Fibroblast of lung (primary cell): ENCODE measurements around the gene TNKS1BP1. TPM values are rescaled to one million over a fixed set of nuclear protein-coding genes. Genes with fewer than 3 reads are reported as not detected.

Source experiments
- DNase-seq, 2 donors: peaks; one replicate each; pipeline versions ENCODE4 v3.0.0 to v3.0.0-alpha.2; 2010; ENCODE audit warnings: low read depth in 2 of 2
- H2AFZ ChIP-seq: 2 replicates; pipeline ENCODE4 v1.5.1; 2012; ENCODE audit warnings: low read length, control low read depth, inconsistent platforms
- H3K27ac ChIP-seq: 2 replicates; pipeline ENCODE4 v1.5.1; 2011; ENCODE audit warnings: low read length, control low read depth; ENCODE audit not compliant: insufficient read depth
- H3K27me3 ChIP-seq: 2 replicates; pipeline ENCODE4 v1.5.1; 2011; ENCODE audit warnings: mild to moderate bottlenecking, low read length; ENCODE audit not compliant: control insufficient read depth, insufficient read depth
- H3K36me3 ChIP-seq: 2 replicates; pipeline ENCODE4 v1.5.1; 2011; ENCODE audit warnings: low read length; ENCODE audit not compliant: control insufficient read depth, insufficient read depth
- H3K4me1 ChIP-seq: 2 replicates; pipeline ENCODE4 v1.5.1; 2011; ENCODE audit warnings: low read length; ENCODE audit not compliant: control insufficient read depth, insufficient read depth; ENCODE audit errors: extremely low read depth
- H3K4me2 ChIP-seq: 2 replicates; pipeline ENCODE4 v1.5.1; 2011; ENCODE audit warnings: low read length, control low read depth; ENCODE audit not compliant: insufficient read depth; ENCODE audit errors: extremely low read depth
- H3K4me3 ChIP-seq, 4 experiments: fragments of 200-600 bp in 1 of 4; sonication (generic) in 1 of 4; replicated peaks in 1 of 4; 2 replicates each; pipeline ENCODE4 v1.5.1; 2011 to 2016; ENCODE audit warnings: low read length in 4 of 4, low read depth in 3 of 4, mild to moderate bottlenecking in 3 of 4, control low read depth in 2 of 4, inconsistent platforms in 1 of 4, mixed read lengths in 1 of 4; ENCODE audit not compliant: insufficient read depth in 1 of 4; ENCODE audit errors: control extremely low read depth in 1 of 4
- H3K79me2 ChIP-seq: 2 replicates; pipeline ENCODE4 v1.5.1; 2012; ENCODE audit warnings: mild to moderate bottlenecking, low read length, inconsistent platforms; ENCODE audit not compliant: control insufficient read depth, insufficient read depth
- H3K9ac ChIP-seq: 2 replicates; pipeline ENCODE4 v1.5.1; 2011; ENCODE audit warnings: mild to moderate bottlenecking, low read length, control low read depth; ENCODE audit not compliant: insufficient read depth
- H3K9me3 ChIP-seq: 2 replicates; pipeline ENCODE4 v1.5.1; 2012; ENCODE audit warnings: low read depth, low read length; ENCODE audit not compliant: control insufficient read depth, insufficient read depth
- H4K20me1 ChIP-seq: 2 replicates; pipeline ENCODE4 v1.5.1; 2011; ENCODE audit warnings: low read length; ENCODE audit not compliant: control insufficient read depth, insufficient read depth; ENCODE audit errors: extremely low read depth
- CTCF ChIP-seq, 2 donors: IDR thresholded peaks in 1 of 2; conservative IDR thresholded peaks in 1 of 2; 1 replicate in 1 of 2; 2 replicates in 1 of 2; pipeline ENCODE4 v1.5.1; 2011 to 2012; ENCODE audit warnings: low read length in 2 of 2, control low read depth in 1 of 2, inconsistent platforms in 1 of 2, low read depth in 1 of 2, mild to moderate bottlenecking in 1 of 2
- EZH2 ChIP-seq: IDR thresholded peaks from 2 replicates; pipeline ENCODE4 v1.5.1; 2012; ENCODE audit warnings: low read length, control low read depth, mild to moderate bottlenecking; ENCODE audit errors: missing control alignments
- polyA plus RNA-seq, 2 donors: library from polyadenylated mRNA; depleted of rRNA in 1 of 2; stranded (reverse) in 1 of 2; unstranded in 1 of 2; fragments of >200 nt; gene quantifications; 2 replicates each; pipeline ENCODE4 v1.2.1, GENCODE V29; 2011 to 2012; ENCODE audit warnings: missing spikeins in 1 of 2
- total RNA-seq: library from RNA; depleted of rRNA; stranded (reverse); fragments of >200 nt; gene quantifications from 2 replicates; pipeline ENCODE4 v1.2.1, GENCODE V29; 2014

The TNKS1BP1 gene
- total and polyA plus RNA-seq, 2 donors (not counting 1 experiment from before 2014, with no cell fraction given): 70.2 to 111 TPM

GRCh38 chr11:57307666-57308270 lies 17.0 kb downstream of the TNKS1BP1 start:
- Histone ChIP-seq H3K36me3 (peaks cover 28% of the 10 kb centered on the region), H4K20me1 (no peaks in the 10 kb centered on the region), H3K27me3 (no peaks in the 10 kb centered on the region), H3K9ac (no peak overlapping the region), H3K79me2 (peaks cover 69% of the 10 kb centered on the region), H3K9me3 (no peaks in the 10 kb centered on the region), H3K4me1 (peaks cover 37% of the 10 kb centered on the region), H2AFZ (no peak overlapping the region), H3K4me2 (no peak overlapping the region), H3K27ac (no peak overlapping the region), H3K4me3 (peak overlapping the region in 1 of 4 experiments; percentile 27)
- no peak for DNase-seq
- TF ChIP-seq CTCF (conservative IDR thresholded peaks at IDR 0.05 in 1 of 2, IDR thresholded peaks at IDR 0.05 in 1 of 2; ENCODE audit: low read depth in 1 of 2, low read length in 2 of 2): no peak
- no peak for TF ChIP-seq EZH2

GRCh38 chr11:57306940-57307565 lies 17.7 kb downstream of the TNKS1BP1 start:
- Histone ChIP-seq H3K36me3 (peaks cover 34% of the 10 kb centered on the region), H3K9ac (no peak overlapping the region), H3K27me3 (no peaks in the 10 kb centered on the region), H2AFZ (no peak overlapping the region), H3K9me3 (no peaks in the 10 kb centered on the region), H3K27ac (no peak overlapping the region), H3K79me2 (peaks cover 69% of the 10 kb centered on the region), H3K4me1 (peaks cover 31% of the 10 kb centered on the region), H4K20me1 (no peaks in the 10 kb centered on the region), H3K4me3 (peak overlapping the region in 1 of 4 experiments; percentile 27), H3K4me2 (peak overlapping the region; percentile 4)
- DNase-seq: no peak
- TF ChIP-seq EZH2 (no peak), CTCF (conservative IDR thresholded peaks at IDR 0.05 in 1 of 2, IDR thresholded peaks at IDR 0.05 in 1 of 2; ENCODE audit: low read depth in 1 of 2, low read length in 2 of 2) (no peak)

- DNase-seq: peak in 1 of 2 donors; percentile 73
- Histone ChIP-seq H4K20me1 (no peaks in the 10 kb centered on the region), H3K4me2 (peak overlapping the region; percentile 59), H3K9me3 (no peaks in the 10 kb centered on the region), H3K27me3 (no peaks in the 10 kb centered on the region), H3K4me3 (peak overlapping the region in 1 of 4 experiments; percentile 5), H3K4me1 (peaks cover 26% of the 10 kb centered on the region), H3K36me3 (peaks cover 40% of the 10 kb centered on the region), H3K9ac (no peak overlapping the region), H2AFZ (no peak overlapping the region), H3K27ac (no peak overlapping the region), H3K79me2 (peaks cover 69% of the 10 kb centered on the region)
- no peak for TF ChIP-seq CTCF (conservative IDR thresholded peaks at IDR 0.05 in 1 of 2, IDR thresholded peaks at IDR 0.05 in 1 of 2; ENCODE audit: low read depth in 1 of 2, low read length in 2 of 2)
- TF ChIP-seq EZH2: no peak
These were observed 18.4 kb downstream of the TNKS1BP1 start for GRCh38 chr11:57306161-57306876.
